Ramos (cell line): ENCODE results near the gene SLC22A4.

Experiments used
- in situ Hi-C: fragments of 300-500 bp; cut with MboI; formaldehyde crosslinking; loops from one replicate; pipeline ENCODE4 v1.14.3; 2022; ENCODE audit warnings: low sequenced_read_pairs; ENCODE audit not compliant: unreplicated experiment

Gene SLC22A4

GRCh38 chr5:132321109-132321721 is 27.0 kb downstream of the SLC22A4 start:
- in situ Hi-C loops, result no loop called here

DNA sequence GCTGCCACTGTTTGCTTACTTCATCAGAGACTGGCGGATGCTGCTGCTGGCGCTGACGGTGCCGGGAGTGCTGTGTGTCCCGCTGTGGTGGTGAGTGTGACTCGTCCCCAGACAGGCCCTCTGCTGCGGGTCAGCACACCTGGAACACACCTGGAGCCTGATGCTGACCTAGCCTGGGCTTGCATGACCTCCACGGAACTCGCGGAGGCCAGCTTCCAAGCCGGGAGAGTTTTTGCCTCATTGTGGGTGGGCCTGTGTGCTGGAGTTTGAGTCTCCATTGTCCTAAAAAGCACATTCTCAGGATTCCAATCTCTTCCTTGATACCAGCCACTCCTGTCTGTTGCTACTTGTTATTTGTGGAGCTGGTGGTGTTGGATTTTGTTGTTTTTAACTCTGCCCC is 28.1 kb downstream of the SLC22A4 start:
- in situ Hi-C loops, result no loop called here

DNA sequence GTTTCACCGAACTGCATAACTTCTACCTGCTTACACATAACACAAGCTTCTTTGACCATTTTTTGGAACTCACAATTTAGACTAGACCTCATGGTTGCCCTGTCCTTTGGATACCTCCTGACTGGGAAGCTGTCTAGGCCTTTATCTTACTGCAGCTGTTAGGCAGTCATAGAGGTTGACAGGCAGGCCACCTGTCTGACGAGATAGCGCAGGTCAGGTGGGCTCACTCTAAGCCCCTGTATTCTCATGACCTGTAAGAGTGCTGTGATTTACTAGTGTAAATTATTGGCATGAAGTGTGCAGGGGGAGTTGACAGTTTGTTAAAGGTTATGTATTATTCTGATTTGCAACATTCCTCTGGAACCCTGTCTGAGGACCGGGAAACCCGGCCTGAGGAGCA is 29.0 kb downstream of the SLC22A4 start:
- in situ Hi-C loops, result no loop called here

DNA sequence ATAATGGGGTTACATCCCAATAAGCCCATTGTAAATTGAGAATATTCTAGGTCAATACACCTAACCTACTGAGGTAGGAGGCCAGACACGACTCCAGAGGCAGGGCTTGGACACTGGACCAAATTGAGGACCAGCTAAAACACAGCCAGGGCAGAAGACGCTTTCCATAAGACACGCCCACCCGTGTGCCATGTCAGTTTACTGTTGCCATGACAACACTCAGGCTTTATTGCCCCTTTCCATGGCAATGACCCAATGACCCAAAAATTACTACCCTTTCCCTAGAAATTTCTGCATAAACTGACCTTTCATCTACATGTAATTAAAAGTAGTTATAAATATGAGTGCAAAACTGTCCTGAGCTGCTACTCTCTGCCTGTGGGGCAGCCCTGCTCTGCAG is 31.5 kb downstream of the SLC22A4 start:
- in situ Hi-C loops, result no loop called here

GRCh38 chr5:132327252-132327955 is 33.2 kb downstream of the SLC22A4 start:
- in situ Hi-C loops, result no loop called here

DNA sequence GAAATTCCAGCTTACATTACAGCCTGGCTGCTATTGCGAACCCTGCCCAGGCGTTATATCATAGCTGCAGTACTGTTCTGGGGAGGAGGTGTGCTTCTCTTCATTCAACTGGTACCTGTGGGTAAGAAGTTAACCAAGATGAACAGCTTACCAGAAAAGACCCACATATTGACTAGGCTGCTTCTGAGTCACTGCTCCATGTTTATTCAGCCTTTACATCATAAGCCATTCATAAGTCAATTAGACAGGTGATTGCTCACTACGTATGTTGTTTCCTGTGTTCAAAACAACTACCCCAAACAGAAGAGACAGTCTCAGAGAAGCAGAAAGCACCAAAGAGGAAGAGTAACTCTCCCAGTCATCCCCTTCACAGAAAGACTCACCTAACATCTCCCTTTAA is 40.6 kb downstream of the SLC22A4 start:
- in situ Hi-C loops, result no loop called here

GRCh38 chr5:132335402-132335801 is 41.2 kb downstream of the SLC22A4 start:
- in situ Hi-C loops, result no loop called here

- in situ Hi-C loops, result no loop called here
Observed at GRCh38 chr5:132339502-132339901, 45.3 kb downstream of the SLC22A4 start.

DNA sequence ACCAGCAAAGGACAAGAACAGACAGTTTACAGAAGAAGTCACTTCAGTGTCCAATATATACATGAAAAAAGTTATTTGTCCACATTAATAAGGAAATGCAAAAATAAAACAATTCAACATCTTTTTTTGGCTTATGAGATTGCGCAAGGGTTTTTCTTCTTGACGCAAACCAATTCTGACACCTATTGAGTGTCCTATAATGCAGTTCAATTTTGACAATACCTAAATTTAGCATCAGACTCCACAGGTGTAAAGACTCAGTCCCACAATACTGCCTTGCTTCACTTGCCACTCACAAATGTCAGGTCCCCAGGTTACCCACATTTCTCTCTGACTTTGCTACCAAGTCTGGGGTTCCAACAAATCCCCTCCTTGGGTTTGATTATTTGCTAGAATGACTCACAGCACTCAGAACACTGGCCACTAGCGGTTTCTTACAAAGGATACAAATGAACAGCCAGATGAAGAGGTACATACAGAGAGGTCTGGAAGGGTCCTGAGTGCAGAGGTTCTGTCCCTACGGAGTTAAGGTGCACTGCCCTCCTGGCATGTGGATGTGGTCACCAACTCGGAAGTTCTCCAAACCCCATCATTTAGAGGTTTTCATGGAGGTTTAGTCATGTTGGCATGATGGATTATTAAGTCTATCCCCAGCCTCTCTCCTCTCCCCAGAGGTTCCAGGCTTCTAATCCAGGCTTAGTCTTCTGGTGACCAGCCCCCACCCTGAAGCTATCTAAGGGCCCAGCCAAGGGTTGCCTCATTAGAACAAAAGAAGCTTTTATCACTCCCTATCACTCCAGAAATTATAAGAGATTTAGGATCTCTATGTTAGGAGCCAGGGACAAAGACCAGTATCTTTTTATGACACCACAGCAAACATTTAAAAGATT is 48.3 kb downstream of the SLC22A4 start:
- in situ Hi-C loops, result no loop called here

GRCh38 chr5:132344775-132345514 is 50.8 kb downstream of the SLC22A4 start:
- in situ Hi-C loops, result no loop called here

- in situ Hi-C loops, result no loop called here
Observed at GRCh38 chr5:132353486-132353995, 59.3 kb downstream of the SLC22A4 start.

GRCh38 chr5:132354381-132355139 is 60.4 kb downstream of the SLC22A4 start:
- in situ Hi-C loops, result no loop called here

DNA sequence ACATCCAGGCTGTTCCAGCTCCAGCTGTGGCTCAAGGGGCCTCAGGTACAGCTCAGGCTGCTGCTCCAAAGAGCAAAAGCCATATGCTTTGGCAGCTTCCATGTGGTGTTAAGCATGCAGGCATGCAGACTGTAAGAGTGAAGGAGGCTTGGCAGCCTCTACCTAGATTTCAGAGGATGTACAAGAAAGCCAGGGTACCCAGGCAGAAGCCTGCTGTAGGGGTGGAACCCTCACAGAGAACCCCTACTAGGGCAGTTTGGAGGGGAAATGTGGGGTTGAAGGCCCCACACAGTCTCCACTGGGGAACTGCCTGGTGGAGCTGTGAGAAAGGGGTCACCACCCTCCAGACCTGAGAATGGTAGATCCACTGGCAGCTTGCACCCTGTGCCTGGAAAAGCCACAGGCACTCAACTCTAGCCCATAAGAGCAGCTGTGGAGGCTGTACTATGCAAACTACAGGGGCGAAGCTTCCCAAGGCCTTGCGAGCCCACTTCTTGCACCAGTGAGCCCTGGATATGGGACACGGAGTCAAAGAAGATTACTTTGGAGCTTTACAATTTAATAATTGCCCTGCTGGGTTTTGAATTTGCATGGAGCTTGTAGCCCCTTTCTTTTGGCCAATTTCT is 61.1 kb downstream of the SLC22A4 start:
- in situ Hi-C loops, result no loop called here

DNA sequence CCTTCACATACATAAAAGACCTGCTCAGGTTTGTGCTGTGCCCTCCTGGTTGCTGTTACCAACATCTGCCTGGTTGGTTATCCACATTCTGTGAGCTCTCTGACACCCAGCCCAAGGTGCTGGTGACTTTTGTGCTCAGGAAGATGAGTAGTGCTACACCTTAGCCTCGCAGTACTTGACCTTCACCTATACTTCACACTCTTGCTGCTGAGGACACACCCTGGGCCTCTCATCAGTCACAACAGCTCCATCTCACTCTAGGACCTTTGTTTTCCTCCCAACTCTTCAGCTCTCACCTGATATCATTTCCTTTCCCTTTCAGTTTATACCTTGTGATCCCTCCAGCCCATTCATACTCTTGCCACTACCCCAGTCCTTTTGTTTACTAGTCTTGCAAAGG is 64.6 kb downstream of the SLC22A4 start:
- in situ Hi-C loops, result no loop called here

GRCh38 chr5:132362086-132362485 is 67.9 kb downstream of the SLC22A4 start:
- in situ Hi-C loops, result no loop called here

- in situ Hi-C loops, result no loop called here
Observed at GRCh38 chr5:132363431-132364112, 69.4 kb downstream of the SLC22A4 start.

DNA sequence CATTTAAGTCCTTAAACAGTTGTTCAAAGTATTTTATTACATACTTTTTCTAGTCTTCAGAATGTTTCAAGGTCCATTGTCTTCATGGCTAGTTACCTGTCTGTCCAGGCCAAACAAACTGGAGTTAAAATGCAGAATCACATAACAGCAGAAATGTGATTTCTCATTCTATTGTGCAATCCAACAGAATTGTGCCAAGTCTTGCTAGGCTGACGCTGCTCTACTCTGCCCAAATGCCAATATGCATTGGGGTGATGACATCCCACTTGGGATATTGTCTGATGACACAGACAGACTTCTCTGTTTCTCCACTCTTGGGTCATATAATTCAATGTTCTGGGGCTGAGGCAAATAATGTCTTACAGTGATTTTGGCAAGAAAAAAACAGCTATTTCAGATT is 70.1 kb downstream of the SLC22A4 start:
- in situ Hi-C loops, result no loop called here

GRCh38 chr5:132365213-132365612 is 71.0 kb downstream of the SLC22A4 start:
- in situ Hi-C loops, result no loop called here

- in situ Hi-C loops, result no loop called here
Observed at GRCh38 chr5:132368186-132368585, 74.0 kb downstream of the SLC22A4 start.
